ENCODE data around the gene SUPT7L.
"Not testable (repeated sequence)": the region's sequence is repeated elsewhere in the genome, so short reads cannot be mapped to it uniquely, and the experiment has no call there.

SUPT7L gene

GRCh38 chr2:27683390-27684071, 20.1 kb upstream of the SUPT7L start:
- peak; percentile 75 for DNase-seq

- DNase-seq = not testable (repeated sequence)
Observed at GRCh38 chr2:27682334-27682771, 18.9 kb upstream of the SUPT7L start.

GRCh38 chr2:27681841-27682240, 18.4 kb upstream of the SUPT7L start:
- no peak for DNase-seq

GRCh38 chr2:27680571-27680970, 17.2 kb upstream of the SUPT7L start:
- DNase-seq = no peak

- no peak for DNase-seq
Observed at GRCh38 chr2:27672723-27673486, 9.5 kb upstream of the SUPT7L start.

GRCh38 chr2:27671235-27671634, 7.8 kb upstream of the SUPT7L start:
- DNase-seq = no peak

GRCh38 chr2:27667446-27667845, 4.0 kb upstream of the SUPT7L start:
- DNase-seq = no peak

- no peak for DNase-seq
Observed at GRCh38 chr2:27664622-27665363, 1.4 kb upstream of the SUPT7L start.

- DNase-seq = no peak
Observed at GRCh38 chr2:27664154-27664574, 750 bp upstream of the SUPT7L start.

GRCh38 chr2:27661371-27661770, 2.0 kb downstream of the SUPT7L start:
- no peak for DNase-seq

- no peak for DNase-seq
Observed at GRCh38 chr2:27655155-27655951, 8.1 kb downstream of the SUPT7L start.

- no peak for DNase-seq
Observed at GRCh38 chr2:27653397-27653796, 10.0 kb downstream of the SUPT7L start.

- DNase-seq = no peak
Observed at GRCh38 chr2:27652790-27653189, 10.6 kb downstream of the SUPT7L start.

GRCh38 chr2:27652341-27652740, 11.1 kb downstream of the SUPT7L start:
- no peak for DNase-seq

- no peak for DNase-seq
Observed at GRCh38 chr2:27651056-27651455, 12.4 kb downstream of the SUPT7L start.

- DNase-seq = no peak
Observed at GRCh38 chr2:27647737-27648136, 15.7 kb downstream of the SUPT7L start.

- no peak for DNase-seq
Observed at GRCh38 chr2:27647289-27647688, 16.1 kb downstream of the SUPT7L start.

- DNase-seq = no peak
Observed at GRCh38 chr2:27645197-27645596, 18.2 kb downstream of the SUPT7L start.

- DNase-seq = no peak
Observed at GRCh38 chr2:27640722-27641245, 22.6 kb downstream of the SUPT7L start.

- no peak for DNase-seq
Observed at GRCh38 chr2:27638709-27639108, 24.7 kb downstream of the SUPT7L start.

GRCh38 chr2:27638037-27638637, 25.3 kb downstream of the SUPT7L start:
- no peak for DNase-seq

GRCh38 chr2:27636766-27637165, 26.6 kb downstream of the SUPT7L start:
- no peak for DNase-seq
